ENCODE data around the gene PIGQ.

The PIGQ gene

DNA sequence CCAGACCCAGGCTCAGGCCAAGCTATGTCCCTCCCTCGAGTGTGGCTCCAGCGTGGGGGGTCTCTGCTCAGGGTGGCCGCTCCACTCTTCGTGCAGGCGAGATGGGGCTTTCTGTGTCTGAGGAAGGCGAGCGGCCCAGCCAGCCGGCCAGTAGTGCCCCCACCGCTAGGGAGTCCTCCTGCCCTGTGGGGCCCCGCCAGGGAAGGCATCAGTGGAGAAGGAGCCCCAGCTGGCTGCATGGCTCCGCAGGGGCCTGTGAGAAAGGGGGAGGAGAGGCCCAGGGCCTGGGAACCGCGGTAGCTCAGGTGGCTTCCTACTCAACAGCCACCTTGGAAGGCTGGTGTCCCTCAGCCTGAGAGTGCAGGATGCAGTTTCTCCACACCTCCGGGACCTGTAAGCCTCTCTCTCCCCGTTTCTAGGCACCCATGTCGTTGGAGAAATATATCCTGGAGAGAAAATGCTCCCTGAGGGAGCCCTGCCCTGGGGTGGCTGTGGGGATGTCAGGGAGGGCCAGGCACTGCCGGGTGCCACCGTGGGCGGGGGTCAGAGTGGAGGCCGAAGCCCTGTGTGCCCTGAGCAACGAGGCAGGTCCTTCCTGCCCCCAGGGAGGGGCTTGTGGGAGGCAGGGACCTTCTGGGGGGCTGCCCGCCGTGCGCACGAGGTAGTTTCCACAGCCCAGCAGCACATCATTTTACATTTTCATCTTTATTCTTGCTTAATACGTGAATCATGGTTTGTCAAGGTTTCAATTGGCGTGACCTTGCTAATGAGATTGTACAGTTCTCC is 3.3 kb downstream of the PIGQ start:
- no peak for DNase-seq

DNA sequence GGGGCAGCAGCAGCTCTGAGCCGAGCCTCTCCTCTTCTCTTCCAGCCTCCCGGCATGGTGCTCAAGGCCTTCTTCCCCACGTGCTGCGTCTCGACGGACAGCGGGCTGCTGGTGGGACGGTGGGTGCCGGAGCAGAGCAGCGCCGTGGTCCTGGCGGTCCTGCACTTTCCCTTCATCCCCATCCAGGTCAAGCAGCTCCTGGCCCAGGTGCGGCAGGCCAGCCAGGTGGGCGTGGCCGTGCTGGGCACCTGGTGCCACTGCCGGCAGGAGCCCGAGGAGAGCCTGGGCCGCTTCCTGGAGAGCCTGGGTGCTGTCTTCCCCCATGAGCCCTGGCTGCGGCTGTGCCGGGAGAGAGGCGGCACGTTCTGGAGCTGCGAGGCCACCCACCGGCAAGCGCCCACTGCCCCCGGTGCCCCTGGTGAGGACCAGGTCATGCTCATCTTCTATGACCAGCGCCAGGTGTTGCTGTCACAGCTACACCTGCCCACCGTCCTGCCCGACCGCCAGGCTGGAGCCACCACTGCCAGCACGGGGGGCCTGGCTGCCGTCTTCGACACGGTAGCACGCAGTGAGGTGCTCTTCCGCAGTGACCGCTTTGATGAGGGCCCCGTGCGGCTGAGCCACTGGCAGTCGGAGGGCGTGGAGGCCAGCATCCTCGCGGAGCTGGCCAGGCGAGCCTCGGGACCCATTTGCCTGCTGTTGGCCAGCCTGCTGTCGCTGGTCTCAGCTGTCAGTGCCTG is 4.4 kb downstream of the PIGQ start:
- no peak for DNase-seq

DNA sequence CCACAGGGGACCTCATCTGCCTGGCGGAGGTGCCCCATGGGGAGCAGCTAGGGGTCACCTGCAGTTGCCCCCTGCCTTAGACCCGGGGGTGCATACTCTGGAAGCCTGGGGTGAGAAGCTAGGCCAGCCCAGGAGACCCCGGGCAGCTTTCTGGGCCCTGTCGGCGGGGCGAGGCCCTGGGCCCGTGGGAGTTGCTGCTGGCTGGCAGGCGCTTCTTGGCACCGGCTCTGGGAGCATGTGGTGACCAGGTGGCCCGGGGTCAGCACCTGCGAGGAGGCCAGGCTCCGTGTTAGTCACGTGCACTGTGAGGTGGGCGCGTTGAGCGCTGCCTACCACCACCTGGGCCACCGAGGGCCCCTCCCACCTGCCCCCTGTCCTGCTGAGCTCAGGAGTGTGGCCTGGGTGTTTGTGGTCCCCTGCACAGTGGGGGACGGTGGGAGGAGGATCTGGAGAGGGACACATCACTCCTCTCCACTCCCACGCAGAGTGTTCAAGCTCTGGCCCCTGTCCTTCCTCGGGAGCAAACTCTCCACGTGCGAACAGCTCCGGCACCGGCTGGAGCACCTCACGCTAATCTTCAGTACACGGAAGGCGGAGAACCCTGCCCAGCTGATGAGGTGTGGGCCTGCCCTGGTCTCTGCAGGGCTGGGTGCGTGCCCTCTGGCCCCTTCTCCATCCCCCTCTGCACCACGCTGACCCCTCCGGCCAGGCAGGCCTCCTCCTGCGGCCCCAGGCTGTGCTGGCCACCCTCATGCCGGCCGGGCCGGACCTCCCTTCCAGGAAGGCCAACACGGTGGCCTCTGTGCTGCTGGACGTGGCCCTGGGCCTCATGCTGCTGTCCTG is 5.8 kb downstream of the PIGQ start:
- no peak for DNase-seq

DNA sequence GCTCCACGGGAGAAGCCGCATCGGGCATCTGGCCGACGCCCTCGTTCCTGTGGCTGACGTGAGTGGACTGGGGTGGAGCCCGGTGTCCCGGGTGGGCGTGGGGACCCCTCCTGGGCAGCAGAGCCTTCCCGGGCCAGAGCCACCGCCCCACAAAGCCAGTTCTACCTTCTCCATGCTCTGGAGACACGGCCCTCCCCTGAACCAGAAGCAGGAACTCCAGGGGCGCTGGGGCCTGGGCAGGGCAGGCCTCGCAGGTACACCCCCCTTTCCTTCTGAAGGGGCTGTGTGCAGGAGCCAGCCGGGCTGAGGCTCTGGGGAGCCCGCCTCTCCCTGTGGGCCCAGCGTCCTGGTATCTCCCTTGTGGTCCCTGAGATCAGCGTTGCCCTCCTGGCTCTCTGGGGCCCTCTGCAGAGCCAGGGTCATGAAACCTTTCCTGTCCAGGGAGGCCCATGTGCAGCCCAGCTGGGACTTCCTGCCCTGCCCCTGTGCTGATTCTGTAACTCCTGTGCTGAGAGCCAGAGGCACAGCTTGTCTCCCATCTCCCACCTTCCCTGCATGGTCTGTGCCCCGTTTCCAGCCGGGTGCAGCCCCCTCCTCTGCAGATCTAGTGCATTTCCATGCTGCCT is 6.5 kb downstream of the PIGQ start:
- peak; percentile 41 for DNase-seq

DNA sequence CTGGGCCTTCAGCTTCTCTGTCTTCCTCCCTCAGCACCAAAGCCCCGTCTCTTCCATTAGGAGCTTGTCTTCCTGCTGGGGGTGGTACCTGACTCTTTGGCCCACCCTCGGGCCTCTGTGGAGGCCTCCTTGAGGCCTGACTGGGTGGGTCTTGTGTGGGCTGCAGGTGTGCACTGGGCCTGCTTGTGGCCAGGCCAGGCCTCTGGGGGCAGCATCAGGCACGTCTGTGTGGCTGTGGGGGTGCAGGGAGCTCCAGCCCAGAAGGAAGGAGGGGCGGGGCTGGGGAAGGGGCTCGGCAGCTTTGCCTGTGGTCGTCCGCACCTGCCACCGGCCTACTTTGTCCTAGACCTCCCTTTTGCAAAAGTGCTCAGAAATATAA is 7.0 kb downstream of the PIGQ start:
- no peak for DNase-seq

DNA sequence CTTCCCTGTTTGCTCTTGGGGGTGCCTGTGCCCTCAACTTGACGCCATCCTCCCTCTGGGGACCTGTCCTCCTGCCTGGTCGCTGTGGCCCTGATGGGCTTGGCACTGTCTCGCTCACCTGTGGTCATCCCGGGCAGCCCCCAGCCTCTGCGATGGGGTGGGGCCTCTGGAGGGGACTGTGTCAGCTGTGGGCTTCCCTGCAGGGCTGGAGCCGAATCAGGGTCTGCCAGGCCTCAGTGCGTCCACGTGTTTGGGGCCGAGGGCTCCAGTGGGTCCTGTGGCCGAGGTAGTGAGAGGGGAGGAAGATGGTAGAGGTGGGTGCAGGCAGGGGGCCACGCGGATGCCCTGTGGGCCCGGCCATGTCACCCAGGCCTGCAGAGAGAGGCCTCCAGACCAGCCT is 8.0 kb downstream of the PIGQ start:
- no peak for DNase-seq

DNA sequence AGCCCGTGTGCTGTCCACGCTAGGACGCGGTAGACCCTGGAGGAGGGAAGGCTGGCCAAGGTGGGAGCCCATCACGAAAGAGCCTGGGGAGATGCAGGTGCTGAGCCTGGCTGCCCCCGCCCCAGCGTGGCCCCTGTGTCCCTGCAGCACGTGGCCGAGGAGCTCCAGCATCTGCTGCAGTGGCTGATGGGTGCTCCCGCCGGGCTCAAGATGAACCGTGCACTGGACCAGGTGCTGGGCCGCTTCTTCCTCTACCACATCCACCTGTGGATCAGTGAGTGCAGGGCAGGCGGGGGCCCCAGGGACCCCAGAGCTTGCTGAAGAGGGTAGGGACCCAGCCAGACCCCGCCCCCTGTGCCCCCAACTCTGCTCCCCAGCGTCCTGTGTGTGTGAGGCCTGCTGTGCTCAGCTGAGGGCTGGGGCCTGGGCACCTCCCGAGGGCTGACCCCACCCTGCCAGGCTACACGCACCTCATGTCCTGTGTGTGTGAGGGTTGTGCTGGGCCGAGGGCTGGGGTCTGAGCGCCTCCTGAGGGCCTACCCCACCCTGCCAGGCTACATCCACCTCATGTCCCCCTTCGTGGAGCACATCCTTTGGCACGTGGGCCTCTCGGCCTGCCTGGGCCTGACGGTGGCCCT is 8.6 kb downstream of the PIGQ start:
- DNase-seq: no peak

DNA sequence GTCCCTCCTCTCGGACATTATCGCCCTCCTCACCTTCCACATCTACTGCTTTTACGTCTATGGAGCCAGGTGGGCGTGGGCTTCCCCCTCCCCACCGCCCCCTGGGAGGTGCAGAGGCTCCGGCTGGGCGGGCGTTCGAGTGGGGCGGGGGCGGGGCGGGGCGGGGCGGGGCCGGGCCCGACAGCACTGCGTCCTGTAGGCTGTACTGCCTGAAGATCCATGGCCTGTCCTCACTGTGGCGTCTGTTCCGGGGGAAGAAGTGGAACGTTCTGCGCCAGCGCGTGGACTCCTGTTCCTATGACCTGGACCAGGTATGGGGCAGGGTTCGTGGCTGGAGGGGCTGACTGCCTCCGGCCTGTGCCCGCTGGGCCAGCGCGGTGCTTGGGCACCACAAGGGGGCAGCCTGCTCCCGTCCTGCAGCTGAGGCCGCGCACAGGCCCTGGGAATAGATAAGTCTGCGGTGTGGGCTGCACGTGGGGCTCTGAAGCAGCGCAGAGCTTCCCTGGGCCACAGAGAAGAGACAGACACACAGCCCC is 9.2 kb downstream of the PIGQ start:
- peak; percentile 97 for DNase-seq

DNA sequence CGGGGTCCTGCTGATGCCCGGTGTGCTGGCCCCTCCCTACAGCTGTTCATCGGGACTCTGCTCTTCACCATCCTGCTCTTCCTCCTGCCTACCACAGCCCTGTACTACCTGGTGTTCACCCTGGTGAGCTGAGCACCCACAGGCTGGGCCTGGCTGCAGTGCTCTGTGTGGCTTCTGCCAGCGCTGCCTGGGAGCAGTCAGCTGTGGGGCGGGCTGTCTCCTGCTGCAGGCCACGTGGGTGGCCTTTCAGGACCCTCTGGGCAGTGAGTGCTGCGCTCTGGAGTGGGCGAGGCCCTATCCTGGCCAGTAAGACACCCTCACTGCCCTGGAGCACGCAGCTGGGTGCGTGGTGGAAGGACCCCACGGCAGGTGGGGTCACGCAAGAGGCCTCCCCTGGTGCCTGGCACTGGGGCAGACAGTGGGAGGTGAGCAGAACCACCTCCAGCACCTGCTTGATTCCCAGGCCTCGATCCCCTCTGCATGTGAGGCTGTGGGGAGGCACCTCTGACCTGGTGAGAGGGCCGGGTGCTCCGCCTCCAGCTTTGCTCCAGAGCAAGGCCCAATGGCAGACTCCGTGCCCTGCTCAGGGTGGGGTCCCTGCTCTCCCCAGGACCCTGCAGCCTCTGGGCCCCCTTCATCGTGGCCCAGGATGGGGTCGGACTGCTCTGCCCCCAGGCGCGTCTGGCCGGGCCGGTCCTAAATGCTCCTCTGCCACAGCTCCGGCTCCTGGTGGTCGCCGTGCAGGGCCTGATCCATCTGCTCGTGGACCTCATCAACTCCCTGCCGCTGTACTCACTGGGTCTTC is 10.6 kb downstream of the PIGQ start:
- DNase-seq: no peak

DNA sequence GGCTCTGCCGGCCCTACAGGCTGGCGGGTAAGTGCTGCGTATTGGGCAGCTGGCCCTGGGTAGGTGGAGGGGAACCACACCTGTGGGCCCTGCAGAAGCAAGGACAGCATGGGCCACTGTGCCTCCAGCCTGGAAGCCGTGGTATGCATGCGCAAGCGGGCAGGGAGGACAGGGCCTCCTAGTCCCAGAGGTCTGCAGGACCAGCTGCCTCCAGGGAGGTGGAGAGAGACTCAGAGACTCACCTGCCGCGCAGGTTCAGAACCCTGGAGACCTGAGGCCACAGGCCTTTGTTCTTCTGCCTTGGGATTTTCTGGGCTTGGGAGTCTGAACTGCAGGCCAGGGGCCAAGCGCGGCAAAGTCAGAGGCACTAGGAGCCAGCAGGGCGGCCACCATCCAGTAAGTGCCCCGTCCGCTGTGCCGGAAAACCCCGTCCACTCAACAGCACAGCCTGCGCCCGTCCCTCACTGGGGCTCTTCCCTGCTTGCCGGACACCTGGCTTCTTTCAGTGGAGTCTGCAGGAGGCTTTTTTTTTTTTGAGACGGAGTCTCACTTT is 11.3 kb downstream of the PIGQ start:
- DNase-seq: no peak

DNA sequence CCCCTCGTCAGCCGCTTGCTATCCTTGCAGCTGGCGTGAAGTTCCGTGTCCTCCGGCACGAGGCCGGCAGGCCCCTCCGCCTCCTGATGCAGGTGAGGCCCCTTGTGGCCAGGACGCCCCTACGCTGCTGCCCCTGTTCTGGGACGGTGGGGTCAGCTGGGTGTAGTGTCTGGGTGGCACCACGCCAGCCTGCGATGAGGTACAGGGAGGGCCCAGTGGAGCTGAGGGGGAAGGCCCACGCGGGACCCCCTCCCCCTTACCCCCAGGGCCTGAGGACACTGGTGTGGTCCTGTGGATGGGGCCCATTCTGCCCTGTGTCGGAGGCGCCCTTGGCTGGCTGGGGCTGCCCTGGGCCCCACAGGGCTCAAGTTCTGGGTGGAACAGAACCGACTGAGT is 12.4 kb downstream of the PIGQ start:
- DNase-seq: no peak

DNA sequence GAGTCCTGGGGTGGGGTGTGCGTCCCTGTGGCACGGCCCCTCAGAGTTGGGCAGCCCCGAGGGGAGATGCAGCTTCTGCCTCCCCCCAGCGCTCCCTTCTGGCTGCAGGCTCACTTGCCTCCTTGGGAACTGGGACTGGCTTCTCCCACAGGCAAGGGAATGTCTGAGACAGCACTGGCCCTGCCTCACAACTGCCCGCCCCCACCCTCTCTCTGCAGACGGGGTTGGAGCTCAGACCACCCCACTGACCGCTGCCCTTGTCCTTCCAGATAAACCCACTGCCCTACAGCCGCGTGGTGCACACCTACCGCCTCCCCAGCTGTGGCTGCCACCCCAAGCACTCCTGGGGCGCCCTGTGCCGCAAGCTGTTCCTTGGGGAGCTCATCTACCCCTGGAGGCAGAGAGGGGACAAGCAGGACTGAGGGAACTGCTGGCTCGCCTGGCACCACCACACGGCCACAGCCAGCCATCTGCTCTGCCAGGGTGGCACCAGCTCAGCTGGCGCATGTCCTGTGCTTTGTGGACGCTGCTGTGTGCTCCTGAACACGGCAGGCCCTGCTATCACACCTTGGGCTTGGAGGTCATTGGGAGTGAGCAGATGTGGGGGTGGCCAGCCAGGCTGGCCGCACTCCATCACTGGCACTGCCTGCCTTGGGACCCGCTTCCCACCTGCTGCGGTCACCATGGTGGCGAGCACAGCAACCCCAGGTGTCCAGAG is 13.0 kb downstream of the PIGQ start:
- peak; percentile 46 for DNase-seq

DNA sequence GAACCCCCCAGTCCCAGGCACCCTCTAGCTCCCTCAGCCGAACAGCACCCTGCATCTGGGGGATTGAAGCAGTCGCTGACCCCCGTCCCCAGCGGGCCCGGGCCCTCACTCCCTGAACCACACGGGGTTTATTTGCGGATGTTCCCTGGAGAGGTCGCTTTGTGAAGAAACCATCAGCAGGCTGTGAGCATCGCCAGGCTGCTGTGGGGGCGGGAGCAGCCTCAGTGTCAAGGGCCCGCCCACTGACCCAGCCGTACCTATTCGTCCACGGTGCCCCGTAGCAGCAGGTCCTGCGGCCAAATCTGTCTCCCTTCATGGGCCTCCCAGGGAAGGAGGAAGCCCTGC is 13.7 kb downstream of the PIGQ start:
- DNase-seq: no peak

DNA sequence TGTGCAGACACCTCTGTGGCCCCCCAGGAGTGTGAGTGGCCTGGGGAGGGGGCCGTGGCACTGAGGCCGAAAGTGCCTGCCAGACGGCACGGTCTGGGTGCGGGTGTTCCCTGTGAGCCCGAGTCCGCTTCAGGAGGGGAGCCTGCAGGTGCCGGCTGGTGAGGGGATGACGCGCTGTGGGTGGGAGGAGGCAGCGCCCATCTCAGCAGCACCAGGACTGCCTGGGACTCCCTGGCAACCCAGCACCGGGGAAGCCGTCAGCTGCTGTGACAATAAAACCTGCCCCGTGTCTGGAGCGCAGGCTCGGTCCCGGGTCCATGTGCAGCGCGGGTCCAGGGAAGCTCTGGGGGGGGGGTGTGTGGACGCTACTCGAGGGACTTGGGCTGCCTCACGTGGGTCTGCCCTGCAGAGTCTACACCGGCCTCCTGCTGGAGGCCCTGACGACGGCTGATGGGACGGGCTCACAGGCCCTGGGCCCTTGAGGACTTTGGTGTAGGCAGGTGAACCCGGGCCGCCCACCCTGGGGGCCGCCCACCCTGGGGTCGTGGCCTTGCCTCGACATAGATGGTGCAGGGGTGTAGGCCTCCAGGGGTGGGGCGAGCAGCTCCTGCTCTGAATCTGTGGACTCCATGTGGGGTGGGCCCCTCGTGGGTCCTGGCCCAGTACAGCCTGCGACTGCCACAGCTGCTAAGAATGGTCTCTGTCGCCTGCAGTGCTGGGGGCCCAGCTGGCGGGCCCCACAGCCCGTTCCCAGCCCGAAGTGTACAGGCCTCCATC is 14.2 kb downstream of the PIGQ start:
- DNase-seq: no peak

DNA sequence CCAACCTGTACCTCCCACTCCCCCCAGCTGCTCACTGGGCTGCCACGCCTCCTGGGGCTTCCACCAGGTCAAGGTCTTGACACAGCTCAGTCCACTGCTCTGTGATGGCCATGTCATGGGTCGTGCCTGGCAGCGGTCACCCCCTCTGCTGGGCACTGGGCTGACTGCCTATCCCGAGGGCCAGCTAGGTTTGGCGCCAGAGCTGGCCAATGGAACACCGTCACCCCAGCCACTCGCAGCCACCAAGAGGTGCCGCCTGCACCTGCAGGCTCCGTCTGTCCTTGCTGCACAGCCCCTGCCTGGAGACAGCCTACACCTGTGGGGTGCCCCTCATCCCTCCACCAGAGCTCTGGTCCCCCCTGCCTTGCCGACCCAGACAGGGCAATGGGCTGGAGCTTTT is 15.6 kb downstream of the PIGQ start:
- peak; percentile 42 for DNase-seq

DNA sequence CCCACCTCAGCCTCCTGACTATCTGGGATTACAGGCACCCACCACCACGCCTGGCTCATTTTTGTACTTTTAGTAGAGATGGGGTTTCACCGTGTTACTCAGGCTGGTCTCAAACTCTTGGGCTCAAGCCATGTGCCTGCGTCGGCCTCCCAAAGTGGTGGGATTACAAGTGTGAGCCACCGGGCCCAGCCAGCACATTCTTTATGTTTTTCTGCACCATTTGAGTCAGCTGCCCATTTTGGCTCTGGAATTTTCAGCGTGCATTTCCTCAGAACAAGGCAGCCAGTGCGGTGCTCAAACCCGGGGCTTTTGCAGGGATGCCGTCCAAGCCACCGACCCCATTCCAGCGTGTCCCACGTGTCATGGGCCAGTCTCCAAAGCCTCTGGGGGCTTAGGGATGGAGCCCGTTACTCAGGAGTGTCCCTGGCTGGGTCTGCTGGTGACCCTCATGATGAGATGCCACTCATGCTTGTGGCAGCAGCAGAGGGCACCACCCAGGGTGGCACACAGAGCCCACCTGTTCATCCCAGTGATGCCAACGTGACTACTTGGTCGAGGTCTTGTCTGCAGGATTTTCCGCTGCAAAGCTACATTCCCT is 16.4 kb downstream of the PIGQ start:
- no peak for DNase-seq

DNA sequence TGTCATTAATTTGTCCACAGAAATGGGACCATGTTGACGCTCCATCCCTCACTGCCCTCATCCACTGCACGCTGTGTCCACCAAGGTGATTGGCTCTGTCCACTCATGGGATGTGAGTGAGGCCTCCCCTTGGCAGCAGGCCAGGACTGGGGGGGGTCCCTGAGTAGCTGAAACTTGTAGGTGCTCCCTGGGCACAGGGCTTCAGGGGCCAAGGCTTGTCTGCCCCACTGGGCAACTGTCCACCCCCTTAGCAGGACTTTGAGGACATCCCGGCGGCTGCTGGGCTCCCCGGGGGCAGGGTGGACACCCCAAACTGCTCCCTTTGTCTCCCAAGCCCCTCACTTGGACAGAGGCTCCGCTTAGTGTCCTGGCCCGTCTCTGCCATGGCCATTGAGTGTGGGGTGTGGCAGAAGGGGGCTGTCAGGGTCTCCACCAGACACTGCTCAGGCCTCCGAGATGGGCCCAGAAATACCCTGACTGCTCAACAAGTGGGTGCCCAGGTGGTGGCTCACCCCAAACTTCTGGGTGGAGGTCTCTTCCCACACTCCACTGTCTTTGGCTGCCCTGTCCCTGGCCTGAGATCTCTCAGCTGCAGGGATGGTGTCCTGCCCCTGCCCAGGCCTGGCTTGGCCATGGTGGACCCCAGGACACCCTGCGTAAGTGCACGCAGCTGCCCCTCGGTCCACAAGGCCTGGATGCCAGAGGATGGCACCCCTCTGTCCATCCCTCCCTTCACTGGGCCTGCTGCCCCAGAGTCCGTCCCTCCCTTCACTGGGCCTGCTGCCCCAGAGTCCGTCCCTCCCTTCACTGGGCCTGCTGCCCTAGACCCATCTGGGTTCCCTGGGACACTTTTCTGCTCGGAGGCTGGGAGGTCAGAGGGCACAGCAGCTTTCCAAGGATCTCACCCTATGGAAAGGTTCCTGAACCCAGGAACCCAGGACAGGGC is 17.1 kb downstream of the PIGQ start:
- peak; percentile 32 for DNase-seq

DNA sequence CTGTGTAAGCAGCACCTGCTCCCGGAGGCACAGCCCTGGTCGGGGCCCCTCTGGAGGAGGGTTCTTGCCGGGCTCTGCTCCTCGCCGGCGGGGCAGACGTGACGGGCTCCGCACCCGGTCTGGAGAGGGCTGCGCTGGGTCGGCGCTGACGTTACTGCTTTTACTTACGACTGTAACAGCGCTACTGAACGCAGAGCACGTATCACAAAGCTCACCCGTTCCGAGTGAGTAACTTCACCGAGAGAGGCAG is 18.8 kb downstream of the PIGQ start:
- DNase-seq: peak; percentile 79

Measured in hematopoietic multipotent progenitor cell treated with erythropoietin and hydrocortisone succinate and interleukin-3 and kit ligand, for 4 days (in vitro differentiated cells).